ENCODE measurements around the gene VAT1.

- no peak for TF ChIP-seq POLR2A (IDR thresholded peaks at IDR 0.05)
- no peak for TF ChIP-seq CTCF (IDR thresholded peaks at IDR 0.05)
- TF ChIP-seq POLR2AphosphoS5 (IDR thresholded peaks at IDR 0.05), result peak; percentile 59
These were observed 6.6 kb downstream of the VAT1 start for GRCh38 chr17:43015579-43015978.

Data from gastroesophageal sphincter (tissue), 3 donors.